GM20000 (cell line): ENCODE data around the gene CYP1A2.
"Not testable (repeated sequence)": the region's sequence is repeated elsewhere in the genome, so short reads cannot be mapped to it uniquely, and the experiment has no call there.

Source experiments
- DNase-seq: peaks from one replicate; pipeline ENCODE4 v3.0.0; 2012; ENCODE audit warnings: low spot score
- CTCF ChIP-seq: IDR thresholded peaks from 2 replicates; pipeline ENCODE4 v1.5.1; 2012; ENCODE audit warnings: mild to moderate bottlenecking, control low read depth; ENCODE audit errors: extremely low read depth, missing control alignments

The CYP1A2 gene

GRCh38 chr15:74727727-74728126 is 20.9 kb upstream of the CYP1A2 start:
- TF ChIP-seq CTCF: no peak
- no peak for DNase-seq

DNA sequence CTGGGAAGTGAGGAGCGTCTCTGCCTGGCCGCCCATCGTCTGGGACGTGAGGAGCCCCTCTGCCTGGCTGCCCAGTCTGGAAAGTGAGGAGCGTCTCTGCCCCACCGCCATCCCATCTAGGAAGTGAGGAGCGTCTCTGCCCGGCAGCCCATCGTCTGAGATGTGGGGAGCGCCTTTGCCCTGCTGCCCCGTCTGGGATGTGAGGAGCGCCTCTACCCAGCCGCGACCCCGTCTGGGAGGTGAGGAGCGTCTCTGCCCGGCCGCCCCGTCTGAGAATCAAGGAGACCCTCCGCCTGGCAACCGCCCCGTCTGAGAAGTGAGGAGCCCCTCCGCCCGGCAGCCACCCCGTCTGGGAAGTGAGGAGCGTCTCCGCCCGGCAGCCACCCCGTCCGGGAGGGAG is 19.9 kb upstream of the CYP1A2 start:
- not testable (repeated sequence) for DNase-seq

GRCh38 chr15:74729372-74729771 is 19.3 kb upstream of the CYP1A2 start:
- not testable (repeated sequence) for DNase-seq

GRCh38 chr15:74730619-74731316 is 17.9 kb upstream of the CYP1A2 start:
- TF ChIP-seq CTCF: no peak
- DNase-seq: no peak

DNA sequence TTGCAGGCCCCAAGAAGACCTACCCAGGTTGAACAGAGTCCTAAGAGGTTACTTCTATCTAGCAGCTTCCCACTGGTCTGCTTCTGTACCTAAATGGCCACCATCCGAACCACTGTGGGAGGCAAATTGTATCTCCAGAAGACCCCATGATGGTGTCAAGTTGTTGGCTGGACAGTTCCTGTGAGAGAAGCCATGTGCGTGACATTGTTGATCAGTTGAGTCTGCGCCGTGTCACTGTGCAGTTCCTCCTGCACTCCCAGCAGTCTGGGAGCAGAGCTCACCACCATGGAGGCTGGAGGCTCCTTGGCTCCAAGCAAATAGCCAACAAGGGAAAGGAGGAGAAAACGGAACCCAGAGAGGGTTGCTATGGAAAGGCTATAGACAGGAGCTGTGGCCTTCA is 15.8 kb upstream of the CYP1A2 start:
- no peak for DNase-seq
- no peak for TF ChIP-seq CTCF

DNA sequence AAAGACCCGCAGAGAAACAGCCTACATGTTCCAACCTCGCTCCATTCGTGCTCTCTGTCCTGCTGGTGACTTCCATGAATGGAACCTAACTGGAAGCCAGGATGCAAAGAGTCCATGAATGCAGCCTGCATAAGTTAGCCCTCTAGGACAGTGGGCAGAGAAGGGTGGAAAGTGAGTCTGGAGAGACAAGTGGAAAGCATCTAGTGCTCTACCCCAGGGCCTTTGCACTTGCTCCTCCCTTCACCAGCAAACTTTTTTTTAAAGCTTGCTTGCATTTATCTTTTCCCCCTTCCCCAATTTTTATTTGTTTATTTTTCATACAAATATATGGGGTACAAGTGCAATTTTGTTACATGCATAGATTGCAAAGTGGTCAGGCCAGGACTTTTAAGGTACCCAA is 15.4 kb upstream of the CYP1A2 start:
- TF ChIP-seq CTCF: no peak
- DNase-seq: no peak

DNA sequence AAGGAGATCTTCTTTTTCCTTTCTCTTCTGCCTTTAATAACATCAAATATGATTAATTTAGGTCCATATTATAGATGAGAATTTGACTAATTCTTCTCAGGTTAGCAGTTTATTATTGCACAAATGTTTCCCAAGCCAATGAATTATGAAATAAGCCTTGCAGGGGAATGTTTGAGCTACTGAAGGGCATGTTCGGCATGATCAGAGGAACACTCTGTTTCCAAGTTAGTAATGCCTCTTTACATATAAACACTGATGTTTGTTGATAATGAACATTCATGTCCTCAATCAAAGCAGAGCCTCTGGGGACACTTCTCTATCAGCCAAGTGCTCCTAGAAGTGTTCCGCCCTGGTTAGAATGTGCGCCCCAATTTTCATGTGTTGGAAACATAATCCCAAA is 13.3 kb upstream of the CYP1A2 start:
- no peak for DNase-seq
- no peak for TF ChIP-seq CTCF

DNA sequence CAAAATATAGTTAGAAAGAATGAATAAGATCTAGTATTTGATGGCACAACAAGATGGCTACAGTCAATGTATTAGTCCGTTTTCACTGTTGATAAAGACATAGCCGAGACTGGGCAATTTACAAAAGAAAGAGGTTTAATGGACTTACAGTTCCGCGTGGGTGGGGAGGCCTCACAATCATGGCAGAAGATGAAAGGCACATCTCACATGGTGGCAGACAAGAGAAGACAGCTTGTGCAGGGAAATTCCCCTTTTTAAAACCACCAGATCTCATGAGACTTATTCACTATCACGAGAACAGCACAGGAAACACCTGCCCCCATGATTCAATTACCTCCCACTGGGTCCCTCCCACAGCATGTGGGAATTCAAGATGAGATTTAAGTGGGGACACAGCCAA is 10.4 kb upstream of the CYP1A2 start:
- DNase-seq: not testable (repeated sequence)

DNA sequence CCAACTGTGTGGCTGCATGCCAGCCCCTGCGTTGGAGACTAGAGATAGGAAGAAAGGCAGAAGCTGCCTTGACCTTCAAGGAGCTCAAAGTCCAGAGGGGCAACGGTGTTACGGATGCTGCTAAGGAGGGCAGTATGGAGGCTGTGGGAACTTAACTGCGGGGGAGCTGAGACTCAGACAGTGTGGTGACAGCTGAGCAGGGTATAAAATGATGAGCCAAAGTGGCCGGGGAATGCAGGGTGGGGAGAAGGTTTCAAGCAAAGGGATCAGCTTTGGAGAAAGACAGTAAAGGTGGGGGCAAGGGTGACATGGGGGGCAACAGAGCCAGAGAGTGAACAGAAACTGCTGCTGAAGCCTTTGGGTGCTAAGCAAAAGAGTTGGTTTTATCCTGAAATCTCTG is 6.2 kb upstream of the CYP1A2 start:
- no peak for TF ChIP-seq CTCF
- DNase-seq: no peak
